HG03025 (cell line): ENCODE results near the gene SENP1.

Experiments
- ATAC-seq: cut with Tn5 transposase; IDR thresholded peaks from one replicate; pipeline ENCODE4 v1.9.1; 2021; ENCODE audit warnings: mild to moderate bottlenecking, moderate library complexity; ENCODE audit not compliant: unreplicated experiment, low FRiP score

SENP1 gene

DNA sequence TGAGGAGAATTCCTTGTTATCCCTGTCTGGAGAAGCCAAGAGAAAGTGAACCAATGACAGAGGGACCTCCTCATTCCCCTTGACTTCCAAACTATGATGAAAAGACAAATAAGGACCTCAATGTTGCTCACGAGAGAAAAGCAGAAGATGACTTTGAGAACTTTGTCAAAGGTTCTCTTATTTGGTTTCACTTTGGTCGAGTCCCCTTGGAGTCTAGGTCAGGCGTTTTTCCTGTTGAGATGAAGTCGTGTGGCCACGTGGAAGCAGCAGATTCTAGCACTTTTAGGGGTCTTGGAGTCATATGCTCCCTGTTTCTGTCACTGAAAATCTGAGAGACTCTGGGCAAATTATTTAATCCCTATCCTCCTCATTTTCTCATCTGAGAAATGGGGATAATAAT lies 67.8 kb downstream of the SENP1 start:
- ATAC-seq = no peak

DNA sequence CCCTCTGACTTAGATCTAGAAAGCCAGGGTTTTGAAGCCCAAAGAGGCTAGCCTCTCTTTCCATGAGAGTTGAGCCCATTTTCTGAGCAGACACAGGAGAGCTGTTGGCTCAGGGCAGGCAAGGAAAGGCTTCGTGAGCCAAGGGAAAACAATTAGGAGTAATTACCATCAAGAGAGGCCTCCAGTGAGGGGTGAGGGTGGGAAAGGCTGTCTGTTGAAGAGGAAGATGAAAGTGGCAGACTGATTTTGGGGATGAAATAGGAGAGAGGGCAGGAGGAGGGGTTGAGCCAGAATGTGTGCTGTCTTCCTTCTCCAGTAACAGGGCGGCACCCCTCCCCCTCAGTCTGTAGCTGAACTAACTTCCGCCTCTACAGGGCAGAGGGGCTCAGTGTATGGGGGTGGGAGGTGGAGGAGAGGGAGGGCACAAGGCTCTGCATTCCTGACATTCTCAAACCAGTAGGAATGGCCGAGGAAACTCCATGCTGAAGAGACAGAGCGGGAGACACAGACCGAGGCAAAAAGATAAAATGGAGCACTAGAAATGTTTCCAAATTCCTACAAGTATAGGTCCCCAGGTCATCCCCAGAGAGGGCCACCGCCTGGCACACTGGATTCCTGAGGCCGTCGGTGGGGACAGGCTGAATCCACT lies 68.5 kb downstream of the SENP1 start:
- no peak for ATAC-seq

- ATAC-seq = no peak
Measured at GRCh38 chr12:48036818-48037217, 69.1 kb downstream of the SENP1 start.

GRCh38 chr12:48034835-48035805 lies 70.8 kb downstream of the SENP1 start:
- ATAC-seq = no peak

DNA sequence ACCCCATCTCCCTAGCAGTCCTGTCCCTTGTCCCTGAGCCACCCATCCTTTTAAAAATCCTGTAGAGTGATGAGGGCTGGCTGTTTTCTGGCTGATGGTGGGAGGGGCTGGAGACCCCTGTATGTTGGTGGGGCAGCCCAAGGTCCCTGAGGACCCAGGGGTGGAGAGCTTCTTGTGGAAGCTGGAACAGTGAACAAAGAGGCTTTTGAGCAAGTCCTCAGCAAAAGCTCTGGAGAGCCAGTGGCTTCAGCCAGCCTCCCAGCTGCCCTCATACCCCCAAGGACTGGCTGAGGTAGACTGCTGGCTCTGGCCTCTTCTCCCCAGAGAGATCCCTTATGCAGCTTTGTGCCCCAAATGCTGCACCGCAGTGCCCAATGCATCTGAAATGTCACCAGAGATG lies 72.4 kb downstream of the SENP1 start:
- ATAC-seq = no peak

GRCh38 chr12:48032597-48032996 lies 73.3 kb downstream of the SENP1 start:
- ATAC-seq = no peak

- ATAC-seq = no peak
Measured at GRCh38 chr12:48031135-48031960, 74.5 kb downstream of the SENP1 start.

- ATAC-seq = no peak
Measured at GRCh38 chr12:48030173-48030650, 75.7 kb downstream of the SENP1 start.

DNA sequence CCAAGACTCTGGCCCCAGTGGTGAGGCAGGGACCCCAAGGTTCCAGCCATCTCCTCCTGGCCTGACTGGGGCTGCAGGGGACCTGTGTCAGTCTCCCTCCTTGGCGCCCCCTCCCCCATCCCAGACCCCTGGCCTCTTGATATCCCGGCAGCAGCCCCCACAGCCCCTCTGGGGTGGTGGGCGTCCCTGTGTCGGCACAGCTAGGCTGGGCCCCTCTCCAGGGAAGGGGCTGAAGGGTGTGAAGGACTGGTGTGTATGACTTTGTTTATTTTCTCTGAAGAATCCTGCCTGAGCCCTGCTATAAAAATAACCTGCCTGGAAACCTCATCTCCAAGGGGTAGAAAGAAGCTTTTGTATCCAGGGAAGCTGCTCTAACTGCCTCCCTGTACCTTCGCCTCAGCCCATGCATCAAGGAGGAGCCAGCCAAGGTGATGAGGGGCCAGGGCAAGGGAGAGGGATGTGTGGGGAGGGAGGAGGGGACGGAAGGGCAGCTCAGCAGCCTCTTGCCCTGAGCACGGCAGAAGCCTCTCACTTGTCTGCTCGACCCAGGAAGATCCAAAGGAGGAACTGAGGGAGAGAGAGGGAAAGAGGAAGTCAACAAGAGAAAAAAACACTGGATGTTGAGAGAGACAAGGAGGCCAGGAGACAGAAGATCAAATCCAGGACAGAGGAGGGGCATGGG lies 76.2 kb downstream of the SENP1 start:
- no peak for ATAC-seq

- no peak for ATAC-seq
Measured at GRCh38 chr12:48028541-48029431, 77.1 kb downstream of the SENP1 start.

GRCh38 chr12:48027183-48028002 lies 78.5 kb downstream of the SENP1 start:
- no peak for ATAC-seq

DNA sequence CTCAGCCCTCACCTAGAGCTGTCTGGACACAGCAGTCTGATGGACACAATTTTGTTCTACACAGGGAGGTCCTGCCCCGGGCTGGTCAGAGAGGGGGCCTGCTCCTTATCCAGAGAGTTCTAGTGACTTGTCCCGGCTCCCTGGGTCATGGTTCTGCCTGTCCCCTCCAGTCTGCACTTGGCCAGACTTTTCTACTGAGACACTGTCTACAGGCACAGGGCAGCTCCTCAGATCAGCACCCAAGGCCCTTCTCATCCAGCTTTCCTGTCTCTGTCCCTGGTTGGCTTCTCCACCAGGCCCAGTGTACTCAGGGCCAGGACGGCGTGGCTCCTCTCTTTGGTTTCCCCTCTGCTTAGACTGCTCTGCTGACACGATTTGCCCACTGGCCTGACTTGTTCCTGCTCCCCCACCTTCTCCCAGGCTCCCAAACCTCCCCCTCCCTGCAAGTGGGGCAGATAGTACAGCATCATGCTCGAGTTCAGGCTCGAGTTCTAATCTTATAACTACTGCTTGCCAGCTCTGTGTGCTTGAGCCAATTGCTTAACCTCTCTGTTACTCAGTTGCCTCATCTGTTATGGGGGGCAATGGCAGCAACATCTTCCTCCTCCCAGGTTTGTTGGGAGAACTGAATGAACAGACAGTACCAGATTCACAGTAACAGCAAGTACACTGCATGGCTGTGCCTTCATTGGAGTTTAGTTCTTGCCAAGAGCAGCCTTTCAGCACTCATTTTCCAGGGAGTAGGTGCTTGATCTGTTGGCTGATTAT lies 79.6 kb downstream of the SENP1 start:
- no peak for ATAC-seq

DNA sequence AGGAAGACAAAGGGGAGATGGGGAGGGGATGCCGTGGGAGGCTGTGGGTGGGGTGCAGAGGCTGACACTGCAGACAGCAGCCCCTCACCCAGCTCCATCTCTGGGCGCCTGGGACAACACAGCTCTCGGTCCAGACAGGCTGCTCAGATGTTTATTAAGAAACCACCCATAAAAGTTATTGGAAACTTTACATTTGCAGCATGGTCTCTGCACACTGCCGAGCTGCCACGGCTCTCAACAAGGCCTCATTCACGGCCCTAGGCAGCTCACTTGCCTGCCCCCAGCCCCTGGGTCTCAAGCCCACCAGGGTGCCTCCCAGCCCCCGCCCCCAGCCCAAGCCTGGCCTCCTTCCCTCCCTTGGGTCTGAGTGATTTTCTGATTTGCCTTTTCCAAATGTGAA lies 80.6 kb downstream of the SENP1 start:
- ATAC-seq = no peak

DNA sequence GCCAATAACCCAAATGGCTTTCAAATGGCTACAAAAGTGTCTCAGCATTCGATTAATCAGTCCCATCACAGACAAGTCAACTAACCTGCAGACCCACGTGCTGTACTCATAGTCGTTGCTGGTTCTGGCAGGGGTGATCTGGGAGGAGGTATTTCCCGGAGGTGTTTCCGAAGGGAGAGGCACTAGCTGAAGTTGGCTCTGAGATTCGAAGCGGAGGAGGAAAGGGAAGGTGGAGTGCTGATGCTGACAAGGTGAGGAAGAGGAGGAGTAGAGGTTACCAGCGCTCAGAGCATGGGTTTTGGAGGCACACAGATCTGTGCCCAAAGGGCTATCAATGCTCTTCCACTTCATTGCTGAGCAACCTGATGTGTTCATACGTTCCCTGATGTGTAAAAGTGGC lies 81.1 kb downstream of the SENP1 start:
- ATAC-seq = no peak

- ATAC-seq = no peak
Measured at GRCh38 chr12:48023386-48023785, 82.5 kb downstream of the SENP1 start.

- no peak for ATAC-seq
Measured at GRCh38 chr12:48022676-48023385, 83.0 kb downstream of the SENP1 start.

DNA sequence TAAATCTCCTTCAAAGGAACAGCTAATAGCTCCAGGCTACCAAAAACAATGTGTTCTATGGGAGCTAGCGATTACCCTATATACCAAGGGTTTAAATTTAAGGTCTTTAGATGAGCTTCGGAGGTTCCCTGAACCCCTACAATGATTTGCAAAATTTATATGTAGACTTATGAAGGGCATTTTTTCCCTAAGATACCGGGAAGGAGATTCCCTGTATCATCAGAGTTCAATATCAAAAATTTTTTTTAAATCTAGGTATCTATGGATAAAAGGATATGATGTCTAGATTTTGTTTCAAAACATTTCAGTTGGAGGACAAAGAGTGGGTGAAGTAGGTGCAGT lies 83.7 kb downstream of the SENP1 start:
- ATAC-seq = no peak
